Subcutaneous adipose tissue (tissue), 4 donors: Measurements from ENCODE around the gene GGA1. TPM values are rescaled to one million over a fixed set of nuclear protein-coding genes. Genes with fewer than 3 reads are reported as not detected.

Experiments
- total RNA-seq, 4 donors: library from RNA; depleted of rRNA; stranded (reverse); fragments of >200 nt; gene quantifications; one replicate each; pipeline ENCODE4 v1.1.0, GENCODE V29; 2016
- TF ChIP-seq, protein P1 (sequence below): fragments of 450-650 bp; IDR thresholded peaks from one replicate; pipeline ENCODE4 v1.5.1; 2016; ENCODE audit warnings: low read depth, mild to moderate bottlenecking, control low read depth, antibody characterized with exemption, moderate library complexity

Gene GGA1
- total RNA-seq, 4 donors from 2014 or later: 13.7 to 48.8 (median 35.5) TPM

DNA sequence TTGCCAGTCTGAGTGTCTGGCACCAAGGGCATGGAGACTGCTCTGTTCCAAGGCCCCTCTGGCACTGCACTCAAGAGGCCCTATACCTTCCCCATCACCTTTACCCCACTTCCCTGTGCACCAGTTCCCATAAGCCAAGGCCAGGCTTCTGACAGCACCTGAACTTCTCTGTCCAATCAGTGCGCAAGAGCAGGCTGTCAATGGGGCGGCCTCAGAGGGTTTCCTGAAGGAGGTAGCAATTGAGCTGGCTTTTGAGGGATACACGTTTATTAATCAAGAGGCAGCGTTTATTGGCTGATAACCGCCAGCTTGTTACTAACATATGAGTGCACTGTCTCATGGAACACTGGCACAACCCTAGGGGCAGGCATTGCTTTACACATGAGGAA, 32.9 kb downstream of the GGA1 start:
- TF ChIP-seq, protein P1, sequence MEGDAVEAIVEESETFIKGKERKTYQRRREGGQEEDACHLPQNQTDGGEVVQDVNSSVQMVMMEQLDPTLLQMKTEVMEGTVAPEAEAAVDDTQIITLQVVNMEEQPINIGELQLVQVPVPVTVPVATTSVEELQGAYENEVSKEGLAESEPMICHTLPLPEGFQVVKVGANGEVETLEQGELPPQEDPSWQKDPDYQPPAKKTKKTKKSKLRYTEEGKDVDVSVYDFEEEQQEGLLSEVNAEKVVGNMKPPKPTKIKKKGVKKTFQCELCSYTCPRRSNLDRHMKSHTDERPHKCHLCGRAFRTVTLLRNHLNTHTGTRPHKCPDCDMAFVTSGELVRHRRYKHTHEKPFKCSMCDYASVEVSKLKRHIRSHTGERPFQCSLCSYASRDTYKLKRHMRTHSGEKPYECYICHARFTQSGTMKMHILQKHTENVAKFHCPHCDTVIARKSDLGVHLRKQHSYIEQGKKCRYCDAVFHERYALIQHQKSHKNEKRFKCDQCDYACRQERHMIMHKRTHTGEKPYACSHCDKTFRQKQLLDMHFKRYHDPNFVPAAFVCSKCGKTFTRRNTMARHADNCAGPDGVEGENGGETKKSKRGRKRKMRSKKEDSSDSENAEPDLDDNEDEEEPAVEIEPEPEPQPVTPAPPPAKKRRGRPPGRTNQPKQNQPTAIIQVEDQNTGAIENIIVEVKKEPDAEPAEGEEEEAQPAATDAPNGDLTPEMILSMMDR: no peak

DNA sequence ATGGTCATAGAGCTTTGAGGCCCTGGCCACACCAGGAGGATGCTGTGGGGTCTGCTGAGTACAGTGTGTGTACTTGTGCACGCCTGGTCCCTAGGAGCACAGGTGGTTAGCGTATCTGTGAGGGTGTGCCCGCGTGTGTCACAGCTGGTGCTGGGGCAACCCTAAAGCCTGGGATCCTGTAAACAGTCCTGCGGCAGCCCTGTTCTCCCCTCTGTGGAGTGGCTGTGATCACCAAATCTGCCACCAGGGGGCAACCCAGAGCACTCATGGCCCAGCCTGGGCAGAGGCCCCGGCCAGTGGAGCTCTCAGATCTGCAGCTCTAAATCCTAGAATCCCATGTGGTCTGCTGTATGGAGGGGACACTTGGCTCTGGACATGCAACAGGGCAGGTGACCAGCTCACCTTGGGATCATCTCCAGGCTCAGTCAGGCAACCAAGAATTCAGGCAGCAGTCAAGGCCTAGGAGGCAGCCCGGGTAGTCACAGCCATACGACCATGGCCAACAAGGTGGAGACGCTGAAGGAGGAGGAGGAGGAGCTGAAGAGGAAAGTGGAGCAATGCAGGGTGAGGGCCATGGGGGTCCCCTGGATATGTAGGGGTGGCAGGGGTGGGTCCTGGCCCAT, 34.7 kb downstream of the GGA1 start:
- TF ChIP-seq, protein P1: no peak

- TF ChIP-seq, protein P1: no peak
Observed at GRCh38 chr22:37647317-37647716, 38.7 kb downstream of the GGA1 start.

GRCh38 chr22:37647928-37648327, 39.3 kb downstream of the GGA1 start:
- TF ChIP-seq, protein P1: no peak

DNA sequence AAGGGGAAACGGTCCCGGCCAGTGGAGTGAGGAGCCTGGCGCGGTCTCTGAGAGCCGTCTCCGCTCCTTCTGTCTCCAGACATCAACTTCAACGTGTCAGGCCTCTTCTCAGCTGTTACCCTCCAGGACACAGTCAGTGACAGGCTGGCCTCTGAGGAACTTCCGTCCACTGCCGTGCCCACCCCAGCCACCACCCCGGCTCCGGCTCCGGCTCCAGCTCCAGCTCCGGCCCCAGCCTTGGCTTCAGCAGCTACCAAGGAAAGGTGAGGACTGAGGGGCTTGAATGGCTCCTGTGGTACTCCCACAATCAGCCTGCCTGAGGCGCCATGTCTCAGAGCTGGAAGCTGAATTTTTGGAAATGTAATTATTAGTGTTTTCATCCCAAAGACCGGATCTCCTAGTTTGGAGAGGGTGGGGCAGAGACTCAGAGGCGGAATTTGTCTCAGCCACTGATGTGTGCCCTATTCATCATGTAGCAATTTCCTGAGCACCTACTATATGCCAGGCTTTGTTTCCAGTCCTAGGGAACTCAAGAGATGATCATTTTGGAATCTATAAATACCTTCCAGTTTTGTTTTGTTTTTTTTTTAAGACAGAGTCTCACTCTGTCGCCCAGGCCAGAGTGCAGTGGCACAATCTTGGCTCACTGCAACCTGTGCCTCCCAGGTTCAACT, 42.0 kb downstream of the GGA1 start:
- TF ChIP-seq, protein P1: no peak

GRCh38 chr22:37654563-37655251, 46.1 kb downstream of the GGA1 start:
- TF ChIP-seq, protein P1: no peak

GRCh38 chr22:37655252-37655563, 46.6 kb downstream of the GGA1 start:
- TF ChIP-seq, protein P1: no peak
